ENCODE data around the gene TSC22D4. TPM values are rescaled to one million over a fixed set of nuclear protein-coding genes. Genes with fewer than 3 reads are reported as not detected.
"Not testable (repeated sequence)": the region's sequence is repeated elsewhere in the genome, so short reads cannot be mapped to it uniquely, and the experiment has no call there.

TSC22D4 gene
- total RNA-seq, 1 donor from 2014 or later: 25.2 TPM

GRCh38 chr7:100443096-100443840, 35.7 kb downstream of the TSC22D4 start:
- no peak for DNase-seq

- DNase-seq: no peak
Observed at GRCh38 chr7:100441641-100442535, 37.1 kb downstream of the TSC22D4 start.

- DNase-seq: not testable (repeated sequence)
Observed at GRCh38 chr7:100439244-100439643, 39.8 kb downstream of the TSC22D4 start.

GRCh38 chr7:100438731-100439130, 40.3 kb downstream of the TSC22D4 start:
- not testable (repeated sequence) for DNase-seq

GRCh38 chr7:100438172-100438571, 40.8 kb downstream of the TSC22D4 start:
- no peak for DNase-seq

GRCh38 chr7:100437150-100438100, 41.6 kb downstream of the TSC22D4 start:
- DNase-seq: no peak

GRCh38 chr7:100435401-100436304, 43.4 kb downstream of the TSC22D4 start:
- DNase-seq: peak; percentile 47

GRCh38 chr7:100434297-100435144, 44.5 kb downstream of the TSC22D4 start:
- no peak for DNase-seq

GRCh38 chr7:100433592-100434296, 45.3 kb downstream of the TSC22D4 start:
- DNase-seq: no peak

- DNase-seq: no peak
Observed at GRCh38 chr7:100433276-100433591, 45.8 kb downstream of the TSC22D4 start.

GRCh38 chr7:100432621-100433275, 46.3 kb downstream of the TSC22D4 start:
- no peak for DNase-seq

GRCh38 chr7:100432053-100432452, 47.0 kb downstream of the TSC22D4 start:
- no peak for DNase-seq

GRCh38 chr7:100431286-100431735, 47.7 kb downstream of the TSC22D4 start:
- DNase-seq: no peak

- peak; percentile 23 for DNase-seq
Observed at GRCh38 chr7:100430493-100431285, 48.3 kb downstream of the TSC22D4 start.

- peak; percentile 99 for DNase-seq
Observed at GRCh38 chr7:100429637-100430492, 49.1 kb downstream of the TSC22D4 start, which contains the start of gene MEPCE. MEPCE (plus strand) TSS chr7:100429831; CDS start chr7:100430019, 188 bp downstream.

GRCh38 chr7:100428967-100429636, 49.9 kb downstream of the TSC22D4 start:
- DNase-seq: peak; percentile 100
